GM15510 (cell line): ENCODE data around the gene MMP3.

Experiments used
- POLR2A ChIP-seq: IDR thresholded peaks from 3 replicates; pipeline ENCODE4 v1.6.1; 2011; ENCODE audit warnings: borderline replicate concordance; ENCODE audit not compliant: insufficient read length; ENCODE audit errors: extremely low read depth

MMP3 gene

GRCh38 chr11:102840018-102840417, 3.4 kb downstream of the MMP3 start:
- no peak for TF ChIP-seq POLR2A

- TF ChIP-seq POLR2A, result no peak
Measured at GRCh38 chr11:102837646-102838045, 5.8 kb downstream of the MMP3 start.

GRCh38 chr11:102837156-102837555, 6.3 kb downstream of the MMP3 start:
- no peak for TF ChIP-seq POLR2A

GRCh38 chr11:102836290-102836875, 7.0 kb downstream of the MMP3 start:
- TF ChIP-seq POLR2A, result no peak

GRCh38 chr11:102833731-102834130, 9.7 kb downstream of the MMP3 start:
- TF ChIP-seq POLR2A, result no peak

- TF ChIP-seq POLR2A, result no peak
Measured at GRCh38 chr11:102832612-102833011, 10.8 kb downstream of the MMP3 start.

GRCh38 chr11:102831489-102832440, 11.6 kb downstream of the MMP3 start:
- TF ChIP-seq POLR2A, result no peak

GRCh38 chr11:102831128-102831488, 12.3 kb downstream of the MMP3 start:
- TF ChIP-seq POLR2A, result no peak

- TF ChIP-seq POLR2A, result no peak
Measured at GRCh38 chr11:102830001-102830727, 13.2 kb downstream of the MMP3 start.

- TF ChIP-seq POLR2A, result no peak
Measured at GRCh38 chr11:102829316-102830000, 14.0 kb downstream of the MMP3 start.

GRCh38 chr11:102824556-102824955, 18.9 kb downstream of the MMP3 start:
- TF ChIP-seq POLR2A, result no peak

GRCh38 chr11:102819491-102819890, 23.9 kb downstream of the MMP3 start:
- no peak for TF ChIP-seq POLR2A

- TF ChIP-seq POLR2A, result no peak
Measured at GRCh38 chr11:102813484-102813883, 29.9 kb downstream of the MMP3 start.

- TF ChIP-seq POLR2A, result no peak
Measured at GRCh38 chr11:102812188-102812587, 31.2 kb downstream of the MMP3 start.
